ENCODE data around the gene ZBTB48.

ZBTB48 gene

DNA sequence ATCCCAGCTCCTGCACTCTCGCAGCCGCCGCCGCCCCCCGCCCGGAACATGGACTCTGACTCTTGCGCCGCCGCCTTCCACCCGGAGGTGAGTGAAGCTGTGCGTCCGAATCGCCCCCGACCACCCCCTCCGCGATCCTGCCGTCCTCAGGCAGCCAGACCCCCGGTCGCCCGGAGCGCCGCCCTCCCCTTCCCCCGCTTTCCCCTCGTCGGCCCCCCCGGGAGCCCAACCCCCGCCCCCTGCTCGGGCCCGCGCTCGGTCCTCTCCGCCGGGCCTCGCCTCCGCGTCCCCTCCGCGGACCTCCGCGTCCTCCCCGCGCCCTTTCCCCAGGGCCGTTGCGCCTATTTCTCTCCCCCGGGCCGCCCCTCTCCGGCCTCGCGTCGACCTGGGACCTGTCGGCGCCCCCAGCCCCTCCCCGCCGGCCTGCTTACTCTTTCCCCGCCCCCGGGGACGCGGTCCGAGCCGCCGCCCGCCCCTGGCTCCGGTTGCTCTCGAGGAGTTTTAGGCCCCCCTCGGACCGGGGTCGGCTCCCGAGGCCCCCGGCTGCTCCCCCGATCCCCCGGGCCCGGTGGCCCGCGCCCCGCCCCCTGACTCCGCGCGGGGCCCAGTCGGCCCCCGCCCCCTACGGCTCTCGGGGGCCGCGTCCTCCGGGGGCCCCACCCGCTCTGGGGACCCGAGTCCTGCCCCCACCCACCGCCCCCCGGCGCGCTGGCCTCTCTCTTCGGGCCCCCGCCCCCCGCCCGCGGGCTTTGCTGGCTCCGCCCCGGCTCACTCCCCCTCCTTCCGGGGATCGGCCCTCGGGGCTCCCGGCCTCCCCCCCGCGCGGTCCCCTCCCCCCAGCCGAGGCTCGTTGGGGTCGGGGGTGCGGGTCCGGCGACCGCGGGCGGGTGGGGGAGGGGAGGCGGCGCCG lies 34.5 kb downstream of the ZBTB48 start:
- H3K4me3 ChIP-seq (ENCODE audit: low read depth, low read length): peak overlapping the region; percentile 76
- peak; percentile 21 for DNase-seq (ENCODE audit: low read depth)
- TF ChIP-seq, protein P1, sequence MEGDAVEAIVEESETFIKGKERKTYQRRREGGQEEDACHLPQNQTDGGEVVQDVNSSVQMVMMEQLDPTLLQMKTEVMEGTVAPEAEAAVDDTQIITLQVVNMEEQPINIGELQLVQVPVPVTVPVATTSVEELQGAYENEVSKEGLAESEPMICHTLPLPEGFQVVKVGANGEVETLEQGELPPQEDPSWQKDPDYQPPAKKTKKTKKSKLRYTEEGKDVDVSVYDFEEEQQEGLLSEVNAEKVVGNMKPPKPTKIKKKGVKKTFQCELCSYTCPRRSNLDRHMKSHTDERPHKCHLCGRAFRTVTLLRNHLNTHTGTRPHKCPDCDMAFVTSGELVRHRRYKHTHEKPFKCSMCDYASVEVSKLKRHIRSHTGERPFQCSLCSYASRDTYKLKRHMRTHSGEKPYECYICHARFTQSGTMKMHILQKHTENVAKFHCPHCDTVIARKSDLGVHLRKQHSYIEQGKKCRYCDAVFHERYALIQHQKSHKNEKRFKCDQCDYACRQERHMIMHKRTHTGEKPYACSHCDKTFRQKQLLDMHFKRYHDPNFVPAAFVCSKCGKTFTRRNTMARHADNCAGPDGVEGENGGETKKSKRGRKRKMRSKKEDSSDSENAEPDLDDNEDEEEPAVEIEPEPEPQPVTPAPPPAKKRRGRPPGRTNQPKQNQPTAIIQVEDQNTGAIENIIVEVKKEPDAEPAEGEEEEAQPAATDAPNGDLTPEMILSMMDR (conservative IDR thresholded peaks at IDR 0.05; ENCODE audit: low read depth, low read length): no peak

DNA sequence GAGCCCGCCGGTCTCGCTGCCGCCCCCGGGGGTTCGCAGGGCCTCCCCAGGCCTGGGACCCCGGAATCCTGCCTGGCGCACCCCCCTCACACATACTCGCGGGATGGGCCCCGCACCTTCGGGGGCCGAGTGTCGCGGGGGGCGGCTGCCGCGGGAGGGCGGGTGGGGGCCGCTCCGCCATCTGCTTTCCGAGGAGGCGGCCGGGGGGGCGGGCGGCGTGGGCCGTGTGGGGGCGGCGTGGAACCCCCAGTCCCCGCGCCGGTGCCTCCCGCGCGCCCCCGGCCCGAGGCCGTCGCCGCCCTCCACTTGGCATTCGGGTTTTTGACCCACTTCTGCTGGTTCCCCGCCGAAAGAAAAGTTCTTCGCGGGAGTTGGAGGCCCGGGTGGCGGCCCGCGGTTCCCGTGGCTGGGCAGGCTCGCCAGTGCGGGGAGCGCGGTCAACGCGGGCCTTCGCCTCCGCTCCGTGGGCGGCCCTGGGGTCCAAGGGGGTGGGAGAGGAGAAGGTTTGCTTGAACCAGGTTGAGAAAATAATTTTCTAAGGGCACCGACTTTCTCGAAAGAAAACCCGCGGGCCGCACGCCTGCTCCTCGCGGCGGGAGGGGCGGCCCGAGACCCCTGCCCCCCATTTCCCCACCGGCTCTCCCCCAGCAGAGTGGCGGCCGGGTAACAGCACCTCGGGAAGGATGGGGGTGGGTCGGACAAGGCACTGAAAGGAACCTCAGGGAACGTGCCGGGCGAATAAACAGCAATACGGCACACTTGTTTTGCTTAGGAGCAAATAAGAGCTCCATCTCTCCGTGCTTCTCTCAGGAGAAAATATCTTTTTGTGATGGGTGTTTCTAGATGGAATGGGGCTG lies 35.4 kb downstream of the ZBTB48 start:
- TF ChIP-seq, protein P1 (conservative IDR thresholded peaks at IDR 0.05; ENCODE audit: low read depth, low read length): no peak
- peak; percentile 41 for DNase-seq (ENCODE audit: low read depth)
- peak overlapping the region; percentile 76 for H3K4me3 ChIP-seq (ENCODE audit: low read depth, low read length)

DNA sequence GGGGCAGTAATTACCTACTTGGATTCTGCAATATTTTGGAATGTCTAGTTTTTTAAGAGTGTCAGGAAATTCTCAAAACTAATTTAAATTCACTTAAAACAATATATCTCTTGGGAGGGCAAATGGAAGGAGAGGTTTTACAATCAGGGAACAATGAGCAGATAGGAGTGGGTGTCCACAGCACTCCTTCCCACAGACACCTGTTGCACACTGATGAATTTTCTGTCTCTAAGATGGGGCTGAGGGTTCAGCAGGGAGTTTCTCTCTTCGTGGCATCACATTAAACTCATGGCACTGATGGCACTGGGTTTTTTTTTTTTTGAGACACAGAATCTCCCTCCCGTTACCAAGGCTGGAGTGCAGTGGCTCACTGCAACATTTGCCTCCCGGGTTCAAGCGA lies 39.3 kb downstream of the ZBTB48 start:
- TF ChIP-seq, protein P1 (conservative IDR thresholded peaks at IDR 0.05; ENCODE audit: low read depth, low read length): no peak
- no peak for DNase-seq (ENCODE audit: low read depth)
- no peak overlapping the region for H3K4me3 ChIP-seq (ENCODE audit: low read depth, low read length)

DNA sequence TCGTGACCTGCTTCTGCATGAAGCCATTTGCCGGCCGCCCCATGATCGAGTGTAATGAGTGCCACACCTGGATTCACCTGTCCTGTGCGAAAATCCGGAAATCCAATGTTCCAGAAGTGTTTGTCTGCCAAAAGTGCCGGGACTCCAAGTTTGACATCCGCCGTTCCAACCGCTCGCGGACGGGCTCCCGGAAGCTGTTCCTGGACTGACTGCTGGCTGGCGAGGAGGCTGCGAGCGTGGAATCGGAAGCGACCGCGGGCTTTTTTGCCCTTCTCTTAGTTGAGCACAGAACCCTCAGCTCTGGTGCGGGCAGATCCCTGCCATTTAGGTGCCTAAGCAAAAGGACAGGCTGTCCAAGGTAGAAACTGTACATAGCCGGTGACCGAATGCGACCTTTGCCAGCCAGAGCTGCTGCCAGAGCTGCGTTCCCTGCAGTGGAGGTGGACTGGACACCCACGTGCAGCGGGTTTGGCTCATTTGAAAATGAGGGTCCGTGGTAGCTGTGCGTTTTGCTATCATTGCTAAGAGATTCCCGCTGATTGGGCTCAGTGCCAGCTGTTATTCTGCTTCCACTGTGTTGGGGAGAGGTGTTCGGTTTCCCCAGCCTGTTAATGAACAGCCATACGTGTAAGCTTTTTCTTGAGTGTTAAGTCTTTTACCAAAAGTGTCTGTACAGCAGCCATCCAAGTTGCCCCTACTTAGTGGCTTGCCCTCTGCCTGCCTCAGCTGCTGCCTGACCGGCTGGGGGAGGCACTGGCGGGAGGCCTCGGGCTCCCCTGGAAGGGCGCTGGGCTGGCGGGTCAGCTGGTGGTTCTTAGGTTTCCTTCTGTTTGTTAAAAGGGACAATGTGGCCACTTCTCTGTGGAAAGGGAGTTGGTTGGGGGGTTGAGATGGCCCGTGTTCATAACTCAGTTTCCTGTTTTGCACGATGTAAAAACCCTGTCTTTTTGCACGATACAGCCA lies 41.9 kb downstream of the ZBTB48 start:
- TF ChIP-seq, protein P1 (conservative IDR thresholded peaks at IDR 0.05; ENCODE audit: low read depth, low read length): no peak
- DNase-seq (ENCODE audit: low read depth): no peak
- H3K4me3 ChIP-seq (ENCODE audit: low read depth, low read length): no peak overlapping the region

DNA sequence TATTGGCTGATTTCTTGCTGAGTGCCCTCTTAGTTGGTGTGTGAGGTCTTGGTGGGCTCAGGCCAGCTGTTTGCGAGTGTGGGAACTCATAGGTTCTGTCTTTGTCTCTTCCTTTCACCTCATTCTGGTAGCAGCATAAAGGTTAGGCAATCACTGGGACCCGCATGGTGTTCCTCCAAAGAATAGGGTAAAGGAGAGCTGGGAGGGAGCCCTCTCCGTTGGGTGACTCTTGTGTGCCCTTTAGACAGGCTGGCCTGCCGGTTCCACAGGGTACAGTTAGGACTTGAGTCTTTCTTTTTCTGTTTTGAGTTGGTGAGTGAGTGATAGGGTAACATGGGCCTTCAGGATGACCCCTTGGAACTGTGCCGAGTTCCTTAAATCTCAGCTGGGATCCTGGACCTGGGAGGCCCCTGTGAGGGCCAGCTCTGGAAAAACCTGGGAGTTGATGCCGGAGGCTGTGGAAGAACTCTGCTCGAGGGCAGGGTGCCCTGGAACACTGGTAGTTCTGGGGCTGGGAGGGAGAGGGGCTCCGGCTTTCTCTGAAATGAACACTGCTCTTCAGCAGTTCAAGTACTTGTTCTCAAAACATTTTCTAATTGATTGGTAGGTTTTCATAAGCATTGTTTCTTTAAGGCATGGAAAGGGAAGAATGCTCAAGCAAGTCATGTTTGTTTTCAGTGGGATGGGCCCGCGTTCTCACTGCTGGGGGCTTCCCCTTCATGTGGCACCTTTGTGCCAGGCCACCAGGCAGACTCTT lies 42.8 kb downstream of the ZBTB48 start:
- TF ChIP-seq, protein P1 (conservative IDR thresholded peaks at IDR 0.05; ENCODE audit: low read depth, low read length): no peak
- no peak overlapping the region for H3K4me3 ChIP-seq (ENCODE audit: low read depth, low read length)
- DNase-seq (ENCODE audit: low read depth): no peak

Data from choroid plexus epithelial cell (primary cell).